Measurements from ENCODE around the gene SMYD3.

The SMYD3 gene

GRCh38 chr1:245869847-245870246 lies 637.2 kb downstream of the SMYD3 start (continued):
- no peak for TF ChIP-seq ZBTB44 (tag by site-specific recombination; IDR thresholded peaks at IDR 0.05)
- no peak for TF ChIP-seq ZNF335 (tag by site-specific recombination; conservative IDR thresholded peaks at IDR 0.05)
- TF ChIP-seq PRDM10 (tag by site-specific recombination; IDR thresholded peaks at IDR 0.05), result no peak
- TF ChIP-seq ZFP3 (tag by site-specific recombination; IDR thresholded peaks at IDR 0.05; ENCODE audit: low read depth), result no peak
- TF ChIP-seq OVOL3 (tag by site-specific recombination; IDR thresholded peaks at IDR 0.05), result no peak
- no peak for TF ChIP-seq ZSCAN4 (tag by site-specific recombination; IDR thresholded peaks at IDR 0.05)
- TF ChIP-seq SCRT1 (tag by site-specific recombination; IDR thresholded peaks at IDR 0.05; ENCODE audit: borderline replicate concordance), result no peak
- TF ChIP-seq BCL11B (tag by site-specific recombination; IDR thresholded peaks at IDR 0.05; ENCODE audit: low read depth), result no peak

- Histone ChIP-seq H3K36me3 (ENCODE audit: control insufficient read depth in 2 of 2, insufficient read depth in 1 of 2, low read length in 2 of 2) (no peaks in the 10 kb centered on the region), H3K27ac (ENCODE audit: extremely low read depth, low read depth, low read length) (no peak overlapping the region), H3K4me1 (ENCODE audit: control insufficient read depth, insufficient read depth, low read length) (no peaks in the 10 kb centered on the region), H3K4me3 (ENCODE audit: low read depth, low read length) (no peak overlapping the region), H3K9me3 (ENCODE audit: control insufficient read depth, insufficient read depth, low read depth, low read length) (no peaks in the 10 kb centered on the region)
- ChIA-PET POLR2A (no interaction called here), CTCF (interaction anchor here (0.5 kb wide), 1 partner anchor 413 kb away, joined by 3 read pairs; no protein-coding TSS in a partner anchor)
- TF ChIP-seq WT1 (tag by site-specific recombination; IDR thresholded peaks at IDR 0.05), result no peak
- TF ChIP-seq IKZF3 (tag by site-specific recombination; IDR thresholded peaks at IDR 0.05), result no peak
- TF ChIP-seq ZNF585B (tag by site-specific recombination; IDR thresholded peaks at IDR 0.05), result no peak
Observed at GRCh38 chr1:245867738-245868137, 639.3 kb downstream of the SMYD3 start.

- CTCF ChIA-PET, result no interaction called here
- Histone ChIP-seq H3K9me3 (ENCODE audit: control insufficient read depth, insufficient read depth, low read depth, low read length) (no peaks in the 10 kb centered on the region), H3K4me1 (ENCODE audit: control insufficient read depth, insufficient read depth, low read length) (no peaks in the 10 kb centered on the region), H3K27ac (ENCODE audit: extremely low read depth, low read depth, low read length) (no peak overlapping the region), H3K36me3 (ENCODE audit: control insufficient read depth in 2 of 2, insufficient read depth in 1 of 2, low read length in 2 of 2) (no peaks in the 10 kb centered on the region), H3K4me3 (ENCODE audit: low read depth, low read length) (no peak overlapping the region)
- POLR2A ChIA-PET, result no interaction called here
- TF ChIP-seq ZBTB11 (tag by site-specific recombination; conservative IDR thresholded peaks at IDR 0.05; ENCODE audit: low read depth) (no peak), ZFHX2 (tag by site-specific recombination; conservative IDR thresholded peaks at IDR 0.05) (no peak), ZBTB26 (tag by site-specific recombination; optimal IDR thresholded peaks at IDR 0.05) (no peak), ZNF623 (tag by site-specific recombination; IDR thresholded peaks at IDR 0.05) (no peak), ZNF23 (tag by site-specific recombination; IDR thresholded peaks at IDR 0.05; ENCODE audit: borderline replicate concordance) (no peak), ZFP69B (tag by site-specific recombination; IDR thresholded peaks at IDR 0.05) (no peak), ZNF157 (tag by site-specific recombination; IDR thresholded peaks at IDR 0.05) (no peak), ZNF214 (tag by site-specific recombination; IDR thresholded peaks at IDR 0.05; ENCODE audit: borderline replicate concordance) (no peak), ZNF112 (tag by site-specific recombination; IDR thresholded peaks at IDR 0.05) (no peak), ZNF366 (tag by site-specific recombination; conservative IDR thresholded peaks at IDR 0.05) (no peak), ZNF701 (tag by site-specific recombination; IDR thresholded peaks at IDR 0.05) (no peak), KLF10 (tag by site-specific recombination; IDR thresholded peaks at IDR 0.05) (no peak), FEZF1 (tag by site-specific recombination; IDR thresholded peaks at IDR 0.05) (no peak)
Observed at GRCh38 chr1:245864872-245865271, 642.2 kb downstream of the SMYD3 start.
